Loucy (cell line): ENCODE measurements around the gene NUFIP2.

Experiments used
- H2AFZ ChIP-seq: fragments of 200-600 bp; sonication (generic); 2 replicates; pipeline ENCODE4 v1.6.0; 2016; ENCODE audit warnings: antibody characterized with exemption, mild to moderate bottlenecking, low read length, moderate library complexity
- H3F3A ChIP-seq: fragments of 200-600 bp; 2 replicates; pipeline ENCODE4 v1.6.0; 2016; ENCODE audit warnings: antibody characterized with exemption, low read depth, mild to moderate bottlenecking
- H3K27me3 ChIP-seq: fragments of 200-600 bp; sonication (generic); 2 replicates; pipeline ENCODE4 v1.6.1; 2014; ENCODE audit warnings: low read length, mild to moderate bottlenecking; ENCODE audit not compliant: insufficient read depth, poor library complexity, severe bottlenecking
- H3K36me3 ChIP-seq: fragments of 200-600 bp; sonication (generic); 2 replicates; pipeline ENCODE4 v1.6.1; 2016; ENCODE audit warnings: low read length; ENCODE audit not compliant: insufficient read depth
- H3K4me1 ChIP-seq: fragments of 200-600 bp; sonication (generic); 2 replicates; pipeline ENCODE4 v1.5.1; 2014; ENCODE audit warnings: low read length, mild to moderate bottlenecking; ENCODE audit not compliant: insufficient read depth, poor library complexity, severe bottlenecking
- H3K4me2 ChIP-seq: fragments of 200-600 bp; sonication (generic); 2 replicates; pipeline ENCODE4 v1.6.0; 2014; ENCODE audit warnings: antibody characterized with exemption, low read length, low read depth, mild to moderate bottlenecking; ENCODE audit not compliant: poor library complexity, severe bottlenecking
- H3K4me3 ChIP-seq: fragments of 200-600 bp; sonication (generic); 2 replicates; pipeline ENCODE4 v1.5.1; 2014; ENCODE audit warnings: low read length, mild to moderate bottlenecking, mixed read lengths; ENCODE audit not compliant: poor library complexity, severe bottlenecking
- H3K79me2 ChIP-seq: fragments of 200-600 bp; sonication (generic); 2 replicates; pipeline ENCODE4 v1.6.1; 2014; ENCODE audit warnings: low read length; ENCODE audit not compliant: insufficient read depth
- H3K9ac ChIP-seq: fragments of 200-600 bp; sonication (generic); 2 replicates; pipeline ENCODE4 v1.6.0; 2014; ENCODE audit warnings: mild to moderate bottlenecking, low read depth, low read length, moderate library complexity; ENCODE audit not compliant: poor library complexity, severe bottlenecking
- H3K9me2 ChIP-seq: fragments of 200-600 bp; sonication (generic); replicated peaks from 2 replicates; pipeline ENCODE4 v1.6.1; 2016; ENCODE audit warnings: low read depth, low read length, mixed read lengths
- H3K9me3 ChIP-seq: fragments of 200-600 bp; sonication (generic); 2 replicates; pipeline ENCODE4 v1.6.1; 2014; ENCODE audit warnings: mild to moderate bottlenecking, antibody characterized with exemption, low read length, low read depth; ENCODE audit not compliant: insufficient read depth
- H4K20me1 ChIP-seq: fragments of 200-600 bp; sonication (generic); 2 replicates; pipeline ENCODE4 v1.6.0; 2014; ENCODE audit warnings: antibody characterized with exemption, low read length, mild to moderate bottlenecking; ENCODE audit not compliant: insufficient read depth, poor library complexity, severe bottlenecking
- CTCF ChIP-seq: fragments of 200-600 bp; sonication (generic); conservative IDR thresholded peaks from 2 replicates; pipeline ENCODE4 v1.5.1; 2014; ENCODE audit warnings: mild to moderate bottlenecking, antibody characterized with exemption, low read length
- EZH2phosphoT487 ChIP-seq: fragments of 200-600 bp; IDR thresholded peaks from 2 replicates; pipeline ENCODE4 v1.6.1; 2018; ENCODE audit warnings: antibody characterized with exemption, mild to moderate bottlenecking, moderate library complexity, borderline replicate concordance

The NUFIP2 gene

GRCh38 chr17:29210879-29211278 is 83.1 kb downstream of the NUFIP2 start:
- H3K9me3 ChIP-seq: no peaks in the 10 kb centered on the region
- H3K9ac ChIP-seq: no peak overlapping the region
- H3K4me3 ChIP-seq: no peak overlapping the region
- H3F3A ChIP-seq: no peaks in the 10 kb centered on the region
- H4K20me1 ChIP-seq: no peaks in the 10 kb centered on the region
- no peak overlapping the region for H2AFZ ChIP-seq
- H3K36me3 ChIP-seq: no peaks in the 10 kb centered on the region
- TF ChIP-seq CTCF (no peak), EZH2phosphoT487 (no peak)
- H3K79me2 ChIP-seq: no peaks in the 10 kb centered on the region
- no peaks in the 10 kb centered on the region for H3K4me1 ChIP-seq
- no peak overlapping the region for H3K4me2 ChIP-seq
- H3K9me2 ChIP-seq: no peaks in the 10 kb centered on the region
- no peaks in the 10 kb centered on the region for H3K27me3 ChIP-seq

- no peaks in the 10 kb centered on the region for H3K79me2 ChIP-seq
- H3K9me2 ChIP-seq: no peaks in the 10 kb centered on the region
- TF ChIP-seq EZH2phosphoT487 (no peak), CTCF (no peak)
- H3K4me3 ChIP-seq: no peak overlapping the region
- no peak overlapping the region for H3K4me2 ChIP-seq
- H3K9ac ChIP-seq: no peak overlapping the region
- H3K36me3 ChIP-seq: no peaks in the 10 kb centered on the region
- H2AFZ ChIP-seq: no peak overlapping the region
- no peaks in the 10 kb centered on the region for H3F3A ChIP-seq
- H3K9me3 ChIP-seq: no peaks in the 10 kb centered on the region
- no peaks in the 10 kb centered on the region for H3K4me1 ChIP-seq
- H4K20me1 ChIP-seq: no peaks in the 10 kb centered on the region
- no peaks in the 10 kb centered on the region for H3K27me3 ChIP-seq
Measured at GRCh38 chr17:29209073-29209472, 84.9 kb downstream of the NUFIP2 start.

- no peaks in the 10 kb centered on the region for H3K9me3 ChIP-seq
- H3K27me3 ChIP-seq: no peaks in the 10 kb centered on the region
- no peaks in the 10 kb centered on the region for H3K4me1 ChIP-seq
- H3K9ac ChIP-seq: no peak overlapping the region
- H3K4me2 ChIP-seq: no peak overlapping the region
- no peaks in the 10 kb centered on the region for H3K36me3 ChIP-seq
- H3F3A ChIP-seq: no peaks in the 10 kb centered on the region
- no peak overlapping the region for H2AFZ ChIP-seq
- H3K4me3 ChIP-seq: no peak overlapping the region
- TF ChIP-seq EZH2phosphoT487 (no peak), CTCF (no peak)
- H3K79me2 ChIP-seq: no peaks in the 10 kb centered on the region
- H4K20me1 ChIP-seq: no peaks in the 10 kb centered on the region
- no peaks in the 10 kb centered on the region for H3K9me2 ChIP-seq
Measured at GRCh38 chr17:29207975-29208374, 86.0 kb downstream of the NUFIP2 start.
